Measurements from ENCODE around the gene PAGE4. TPM values are rescaled to one million over a fixed set of nuclear protein-coding genes. Genes with fewer than 3 reads are reported as not detected.

The PAGE4 gene
- polyA plus RNA-seq, 2 donors, result 0.11 TPM; not detected in 1

Other genes with a start within 250 kb of the PAGE4 start
- not detected for gene GAGE12H, start 249.4 kb upstream of the PAGE4 start, polyA plus RNA-seq
- not detected for gene GAGE2A, start 239.8 kb upstream of the PAGE4 start, polyA plus RNA-seq
- gene GAGE1, start 230.3 kb upstream of the PAGE4 start, polyA plus RNA-seq, result not detected
- not detected for gene PAGE1, start 133.3 kb upstream of the PAGE4 start, polyA plus RNA-seq
- gene USP27X, start 50.2 kb downstream of the PAGE4 start, polyA plus RNA-seq, result 1 to 10 TPM in 1 of 2 donors, under 1 TPM in 1; 0.65 to 1.7 TPM
- gene CLCN5, start 93.3 kb downstream of the PAGE4 start, polyA plus RNA-seq, result 1 to 10 TPM; 1.3 to 2.0 TPM